NCI-H1105 treated with DMSO at 0.1 percent for 48 hours (cell line): ENCODE measurements around the gene ITGB8.
"Not testable (repeated sequence)": the region's sequence is repeated elsewhere in the genome, so short reads cannot be mapped to it uniquely, and the experiment has no call there.

Experiments used
- DNase-seq: peaks from one replicate; lab custom pipeline; 2025; lab: John Stamatoyannopoulos, UW

The ITGB8 gene

GRCh38 chr7:20330239-20330927 is at the start of gene ITGB8:
TSS of gene ITGB8 (plus strand) at chr7:20330900. CDS start at chr7:20331807, 907 bp downstream.
- DNase-seq, result peak; percentile 73

GRCh38 chr7:20282959-20283358 is 47.7 kb upstream of the ITGB8 start:
- no peak for DNase-seq

GRCh38 chr7:20283385-20283784 is 47.3 kb upstream of the ITGB8 start:
- no peak for DNase-seq

GRCh38 chr7:20284003-20284770 is 46.5 kb upstream of the ITGB8 start:
- DNase-seq, result no peak

- DNase-seq, result no peak
Observed at GRCh38 chr7:20284771-20285143, 45.9 kb upstream of the ITGB8 start.

- no peak for DNase-seq
Observed at GRCh38 chr7:20287317-20287716, 43.4 kb upstream of the ITGB8 start.

- DNase-seq, result no peak
Observed at GRCh38 chr7:20288036-20288435, 42.7 kb upstream of the ITGB8 start.

GRCh38 chr7:20290505-20291111 is 40.1 kb upstream of the ITGB8 start:
- no peak for DNase-seq

GRCh38 chr7:20293336-20293735 is 37.4 kb upstream of the ITGB8 start:
- no peak for DNase-seq

- no peak for DNase-seq
Observed at GRCh38 chr7:20296444-20296843, 34.3 kb upstream of the ITGB8 start.

GRCh38 chr7:20296901-20297300 is 33.8 kb upstream of the ITGB8 start:
- DNase-seq, result no peak

- DNase-seq, result no peak
Observed at GRCh38 chr7:20298486-20298901, 32.2 kb upstream of the ITGB8 start.

- no peak for DNase-seq
Observed at GRCh38 chr7:20299145-20299544, 31.6 kb upstream of the ITGB8 start.

- no peak for DNase-seq
Observed at GRCh38 chr7:20299647-20300312, 30.9 kb upstream of the ITGB8 start.

- DNase-seq, result no peak
Observed at GRCh38 chr7:20301311-20301939, 29.3 kb upstream of the ITGB8 start.

GRCh38 chr7:20302300-20302699 is 28.4 kb upstream of the ITGB8 start:
- DNase-seq, result not testable (repeated sequence)

- DNase-seq, result no peak
Observed at GRCh38 chr7:20302891-20303290, 27.8 kb upstream of the ITGB8 start.

- DNase-seq, result no peak
Observed at GRCh38 chr7:20304366-20304765, 26.3 kb upstream of the ITGB8 start.

GRCh38 chr7:20305726-20306125 is 25.0 kb upstream of the ITGB8 start:
- no peak for DNase-seq

- no peak for DNase-seq
Observed at GRCh38 chr7:20306180-20306946, 24.3 kb upstream of the ITGB8 start.

GRCh38 chr7:20307119-20307518 is 23.6 kb upstream of the ITGB8 start:
- DNase-seq, result peak; percentile 46
